ENCODE results near the gene ZNF701.
"Not testable (repeated sequence)": the region's sequence is repeated elsewhere in the genome, so short reads cannot be mapped to it uniquely, and the experiment has no call there.

Gene ZNF701

DNA sequence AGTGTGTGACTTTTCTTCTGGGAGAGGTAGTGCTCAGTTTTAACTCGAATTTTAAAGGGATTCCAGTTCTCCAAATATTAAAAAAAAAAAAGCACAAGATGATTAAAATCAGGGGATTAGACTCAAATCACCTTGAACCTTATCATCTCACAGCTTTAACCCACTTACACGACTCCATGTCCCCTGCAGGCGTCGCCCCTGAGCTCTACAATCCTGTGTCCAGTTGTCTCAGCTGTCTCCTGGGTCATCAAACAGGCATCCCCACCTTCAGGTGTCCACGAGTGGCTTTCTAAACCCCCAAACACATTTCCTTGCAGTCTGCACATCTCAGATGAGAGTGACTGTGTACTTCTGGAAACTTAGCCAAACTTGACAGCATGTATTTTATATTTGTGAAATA lies 28.5 kb upstream of the ZNF701 start:
- FAIRE-seq (no peak), DNase-seq (ENCODE audit: insufficient read length) (no peak)
- no peak for TF ChIP-seq POLR2A (IDR thresholded peaks at IDR 0.05; ENCODE audit: low read depth, low read length)
- no peak for TF ChIP-seq POLR2AphosphoS5 (IDR thresholded peaks at IDR 0.05; ENCODE audit: low read depth, low read length)
- no peak for TF ChIP-seq TAF1 (IDR thresholded peaks at IDR 0.05; ENCODE audit: borderline replicate concordance, low read depth, low read length)

DNA sequence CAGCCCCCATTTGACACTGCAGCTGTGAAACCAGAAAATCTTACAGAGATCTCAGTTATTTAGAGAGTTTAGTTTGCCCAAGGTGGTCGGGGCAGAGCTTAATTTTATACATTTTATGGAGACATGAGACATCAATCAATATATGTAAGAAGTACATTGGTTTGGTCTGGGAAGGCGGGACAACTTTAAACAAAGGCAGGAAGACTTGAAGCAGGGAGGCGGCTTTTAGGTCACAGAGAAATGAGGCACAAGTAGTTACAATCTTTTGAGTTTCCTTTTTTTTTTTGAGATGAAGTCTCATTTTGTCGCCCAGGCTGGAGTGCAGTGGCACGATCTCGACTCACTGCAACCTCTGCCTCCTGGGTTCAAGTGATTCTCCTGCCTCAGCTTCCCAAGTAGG lies 27.5 kb upstream of the ZNF701 start:
- not testable (repeated sequence) for DNase-seq (ENCODE audit: insufficient read length); FAIRE-seq

DNA sequence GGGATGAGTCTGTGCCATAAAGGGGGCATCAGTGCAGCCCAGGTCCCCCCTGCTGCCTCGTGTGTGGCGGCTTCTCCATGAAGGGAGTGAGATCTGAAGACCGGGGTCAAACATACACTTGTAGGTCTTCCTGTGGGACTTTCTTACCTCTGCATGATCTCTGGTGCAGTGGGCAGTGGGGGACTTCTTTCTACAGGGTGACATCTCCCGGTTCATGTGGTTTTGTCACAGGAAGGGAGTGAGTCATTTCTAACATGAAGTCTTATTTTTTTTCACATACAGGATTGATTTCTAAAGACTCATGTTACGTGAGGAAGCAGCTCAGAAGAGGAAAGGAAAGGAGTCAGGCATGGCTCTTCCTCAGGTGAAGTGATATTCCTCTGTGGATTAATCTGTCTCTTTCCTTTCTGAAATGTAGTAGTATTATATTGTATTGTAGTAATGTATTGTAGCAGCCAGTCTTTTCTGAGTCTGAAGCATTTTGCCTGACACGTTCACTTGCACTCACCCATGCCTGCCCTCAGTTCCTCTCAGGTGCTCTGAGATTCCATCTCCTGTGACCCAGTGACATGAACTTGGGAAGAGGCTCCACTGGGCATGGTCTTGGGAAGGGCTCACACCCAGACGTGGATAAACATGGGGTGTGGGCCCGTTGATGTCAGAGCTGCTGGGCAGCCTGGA lies 27.0 kb upstream of the ZNF701 start:
- no peak for TF ChIP-seq POLR2A (IDR thresholded peaks at IDR 0.05; ENCODE audit: low read depth, low read length)
- TF ChIP-seq TAF1 (IDR thresholded peaks at IDR 0.05; ENCODE audit: borderline replicate concordance, low read depth, low read length), result no peak
- TF ChIP-seq POLR2AphosphoS5 (IDR thresholded peaks at IDR 0.05; ENCODE audit: low read depth, low read length), result no peak
- FAIRE-seq (no peak), DNase-seq (ENCODE audit: insufficient read length) (no peak)

DNA sequence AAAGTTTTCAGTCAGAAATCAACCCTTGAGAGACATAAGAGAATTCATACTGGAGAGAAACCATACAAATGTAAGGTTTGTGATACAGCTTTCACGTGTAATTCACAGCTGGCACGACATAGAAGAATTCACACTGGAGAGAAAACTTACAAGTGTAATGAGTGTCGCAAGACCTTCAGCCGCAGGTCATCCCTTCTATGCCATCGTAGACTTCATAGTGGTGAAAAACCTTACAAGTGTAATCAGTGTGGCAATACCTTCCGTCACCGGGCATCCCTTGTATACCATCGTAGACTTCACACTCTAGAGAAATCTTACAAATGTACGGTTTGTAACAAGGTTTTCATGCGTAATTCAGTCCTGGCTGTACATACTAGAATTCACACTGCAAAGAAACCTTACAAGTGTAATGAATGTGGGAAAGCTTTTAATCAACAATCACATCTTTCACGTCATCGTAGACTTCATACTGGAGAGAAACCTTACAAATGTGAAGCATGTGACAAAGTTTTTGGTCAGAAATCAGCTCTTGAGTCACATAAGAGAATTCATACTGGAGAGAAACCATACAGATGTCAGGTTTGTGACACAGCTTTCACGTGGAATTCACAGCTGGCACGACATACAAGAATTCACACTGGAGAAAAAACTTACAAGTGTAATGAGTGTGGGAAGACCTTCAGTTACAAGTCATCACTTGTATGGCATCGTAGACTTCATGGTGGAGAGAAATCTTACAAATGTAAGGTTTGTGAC lies 15.7 kb upstream of the ZNF701 start:
- TF ChIP-seq TAF1 (IDR thresholded peaks at IDR 0.05; ENCODE audit: borderline replicate concordance, low read depth, low read length) (no peak), POLR2A (IDR thresholded peaks at IDR 0.05; ENCODE audit: low read depth, low read length) (0 out of 2 replicates have a peak, but pooled peaks have one; percentile 27)
- DNase-seq (ENCODE audit: insufficient read length) (no peak), FAIRE-seq (no peak)

DNA sequence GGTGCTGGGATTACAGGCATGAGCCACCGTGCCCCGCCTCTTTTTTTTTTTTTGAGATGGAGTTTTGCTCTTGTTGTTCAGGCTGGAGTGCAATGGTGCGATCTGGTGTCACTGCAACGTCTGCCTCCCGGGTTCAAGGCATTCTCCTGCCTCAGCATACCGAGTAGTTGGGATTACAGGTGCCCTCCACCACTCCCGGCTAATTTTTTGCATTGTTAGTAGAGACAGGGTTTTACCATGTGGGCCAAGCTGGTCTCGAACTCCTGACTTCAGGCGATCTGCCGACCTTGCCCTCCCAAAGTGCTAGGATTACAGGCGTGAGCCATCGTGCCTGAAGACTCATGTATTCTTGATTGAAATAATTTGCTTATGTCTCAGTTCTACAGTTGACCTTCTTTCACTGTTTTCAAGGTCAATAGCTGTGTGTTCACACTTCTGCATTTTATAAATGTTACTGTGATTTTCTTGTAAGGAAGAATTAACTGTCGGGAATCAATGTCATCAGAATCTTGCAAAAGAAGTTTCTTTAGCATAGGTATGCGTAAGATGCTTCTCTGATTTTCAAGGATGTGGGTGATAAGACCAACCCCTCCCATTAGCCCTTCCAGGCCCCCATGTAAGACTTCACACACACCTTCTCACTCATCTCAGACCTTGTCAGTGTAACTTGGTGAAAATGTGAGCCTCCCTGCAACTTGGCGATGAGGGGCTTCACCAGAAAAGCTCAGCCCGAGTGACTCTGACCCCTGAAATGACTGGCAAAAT lies 12.7 kb upstream of the ZNF701 start:
- DNase-seq (ENCODE audit: insufficient read length) (no peak), FAIRE-seq (no peak)

DNA sequence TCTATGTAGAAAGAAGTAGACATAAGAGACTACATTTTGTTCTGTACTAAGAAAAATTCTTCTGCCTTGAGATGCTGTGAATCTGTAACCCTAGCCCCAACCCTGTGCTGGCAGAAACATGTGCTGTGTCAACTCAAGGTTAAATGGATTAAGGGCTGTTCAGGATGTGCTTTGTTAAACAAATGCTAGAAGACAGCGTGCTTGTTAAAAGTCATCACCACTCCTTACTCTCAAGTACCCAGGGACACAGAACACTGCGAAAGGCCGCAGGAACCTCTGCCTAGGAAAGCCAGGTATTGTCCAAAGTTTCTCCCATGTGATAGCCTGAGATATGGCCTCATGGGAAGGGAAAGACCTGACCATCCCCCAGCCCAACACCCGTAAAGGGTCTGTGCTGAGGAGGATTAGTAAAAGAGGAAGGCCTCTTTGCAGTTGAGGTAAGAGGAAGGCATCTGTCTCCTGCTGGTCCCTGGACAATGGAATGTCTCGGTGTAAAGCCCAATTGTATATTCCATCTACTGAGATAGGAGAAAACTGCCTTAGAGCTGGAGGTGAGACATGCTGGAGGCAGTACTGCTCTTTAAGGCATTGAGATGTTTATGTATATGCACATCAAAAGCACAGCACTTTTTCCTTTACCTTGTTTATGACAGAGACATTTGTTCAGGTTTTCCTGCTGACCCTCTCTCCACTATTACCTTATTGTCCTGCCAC lies 11.2 kb upstream of the ZNF701 start:
- FAIRE-seq; DNase-seq (ENCODE audit: insufficient read length): not testable (repeated sequence)

More for the DNA sequence above, 12.7 kb upstream of the ZNF701 start:
- no peak for TF ChIP-seq TAF1 (IDR thresholded peaks at IDR 0.05; ENCODE audit: borderline replicate concordance, low read depth, low read length)
- TF ChIP-seq POLR2A (IDR thresholded peaks at IDR 0.05; ENCODE audit: low read depth, low read length), result no peak
- no peak for TF ChIP-seq POLR2AphosphoS5 (IDR thresholded peaks at IDR 0.05; ENCODE audit: low read depth, low read length)

DNA sequence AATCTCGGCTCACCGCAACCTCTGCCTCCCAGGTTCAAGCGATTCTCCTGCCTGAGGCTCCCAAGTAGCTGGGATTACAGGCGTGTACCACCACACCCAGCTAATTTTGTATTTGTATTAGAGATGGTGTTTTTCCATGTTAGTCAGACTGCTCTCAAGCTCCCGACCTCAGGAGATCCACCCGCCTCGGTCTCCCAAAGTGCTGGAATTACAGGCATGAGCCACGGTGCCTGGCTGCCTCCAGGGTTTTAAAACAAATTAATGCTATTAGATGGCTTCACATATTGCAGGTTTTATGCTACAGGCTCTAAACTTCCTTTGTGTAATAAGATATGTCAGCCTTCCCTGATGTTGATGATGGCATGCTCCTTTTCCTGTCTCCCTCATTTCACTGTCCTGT lies 8.5 kb upstream of the ZNF701 start:
- not testable (repeated sequence) for FAIRE-seq; DNase-seq (ENCODE audit: insufficient read length)

DNA sequence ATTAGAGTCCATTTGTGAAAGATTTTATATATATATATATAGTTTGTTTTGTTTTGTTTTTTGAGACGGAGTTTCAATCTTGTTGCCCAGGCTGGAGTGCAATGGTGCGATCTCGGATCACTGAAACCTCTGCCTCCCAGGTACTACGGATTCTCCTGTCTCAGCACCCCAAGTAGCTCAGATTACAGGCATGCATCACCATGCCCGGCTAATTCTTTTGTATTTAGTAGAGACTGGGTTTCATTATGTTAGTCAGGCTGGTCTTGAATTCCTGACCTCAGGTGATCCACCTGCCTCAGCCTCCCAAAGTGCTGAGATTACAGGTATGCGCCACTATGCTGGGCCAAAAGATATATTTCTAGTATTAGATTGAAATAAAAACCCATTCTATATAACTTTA lies 4.0 kb upstream of the ZNF701 start:
- no peak for DNase-seq (ENCODE audit: insufficient read length)
- no peak for FAIRE-seq
- no peak for TF ChIP-seq POLR2AphosphoS5 (IDR thresholded peaks at IDR 0.05; ENCODE audit: low read depth, low read length)
- no peak for TF ChIP-seq POLR2A (IDR thresholded peaks at IDR 0.05; ENCODE audit: low read depth, low read length)
- TF ChIP-seq TAF1 (IDR thresholded peaks at IDR 0.05; ENCODE audit: borderline replicate concordance, low read depth, low read length), result no peak

DNA sequence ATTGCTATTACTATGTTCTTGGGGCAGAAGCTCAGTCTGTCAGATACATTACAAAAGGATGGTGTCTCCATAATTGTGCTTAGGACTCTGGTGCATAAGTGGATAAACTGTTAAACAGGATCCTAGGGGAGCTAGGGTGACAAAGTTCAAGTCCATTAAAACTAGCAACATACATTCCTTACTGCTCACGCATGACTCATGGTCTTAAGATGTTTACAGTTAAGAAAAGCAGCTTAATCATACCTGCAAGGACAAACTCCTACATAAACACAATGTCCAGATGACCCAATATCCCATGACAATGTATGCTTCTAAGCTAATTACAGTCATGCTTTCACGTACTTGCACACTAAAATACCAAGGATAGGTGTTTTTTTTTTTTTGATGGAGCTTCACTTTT lies 3.5 kb upstream of the ZNF701 start:
- DNase-seq (ENCODE audit: insufficient read length) (no peak), FAIRE-seq (no peak)
- TF ChIP-seq TAF1 (IDR thresholded peaks at IDR 0.05; ENCODE audit: borderline replicate concordance, low read depth, low read length) (no peak), POLR2AphosphoS5 (IDR thresholded peaks at IDR 0.05; ENCODE audit: low read depth, low read length) (no peak), POLR2A (IDR thresholded peaks at IDR 0.05; ENCODE audit: low read depth, low read length) (no peak)

DNA sequence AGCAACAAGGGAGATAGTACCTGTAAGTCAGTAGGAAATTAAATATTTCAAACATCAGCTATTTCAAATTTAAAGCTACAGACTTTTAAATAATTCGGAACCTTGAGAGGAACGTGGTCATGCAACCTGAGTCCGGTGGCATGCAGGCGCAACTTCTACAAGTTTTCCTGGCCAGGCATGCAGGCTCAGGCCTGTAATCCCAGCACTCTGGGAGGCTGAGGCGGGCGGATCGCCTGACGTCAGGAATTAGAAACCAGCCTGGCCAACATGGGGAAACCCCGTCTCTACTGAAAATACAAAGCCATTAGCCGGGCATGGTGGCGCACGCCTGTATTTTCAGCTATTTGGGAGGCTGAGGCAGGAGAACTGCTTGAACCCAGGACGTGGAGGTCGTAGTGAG lies 2.2 kb upstream of the ZNF701 start:
- no peak for TF ChIP-seq POLR2AphosphoS5 (IDR thresholded peaks at IDR 0.05; ENCODE audit: low read depth, low read length)
- no peak for TF ChIP-seq POLR2A (IDR thresholded peaks at IDR 0.05; ENCODE audit: low read depth, low read length)
- no peak for TF ChIP-seq TAF1 (IDR thresholded peaks at IDR 0.05; ENCODE audit: borderline replicate concordance, low read depth, low read length)
- no peak for DNase-seq (ENCODE audit: insufficient read length)
- no peak for FAIRE-seq

DNA sequence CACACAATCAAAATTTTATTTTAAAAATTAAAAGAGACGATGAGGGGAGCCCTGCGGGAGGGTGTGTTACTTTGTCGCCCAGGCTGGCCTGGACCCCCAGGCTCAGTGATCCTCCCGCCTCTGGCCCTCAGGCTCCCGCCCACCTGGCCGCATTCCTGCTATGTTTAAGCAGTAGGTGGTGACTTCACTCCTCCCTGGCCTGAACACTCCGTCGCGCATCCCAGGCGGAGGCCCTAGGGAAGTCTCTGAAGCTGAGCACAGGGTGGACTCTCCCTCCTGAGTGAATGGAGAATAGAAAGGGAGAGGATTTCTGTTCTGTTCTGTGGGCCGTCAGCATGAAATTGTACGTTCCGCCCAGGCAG lies 468 bp upstream of the ZNF701 start:
- FAIRE-seq; DNase-seq (ENCODE audit: insufficient read length): not testable (repeated sequence)

All from GM12892 (cell line).